Nucleus accumbens (tissue), 56 donors: Measurements from ENCODE around the gene ZNF235.
"Not testable (repeated sequence)": the region's sequence is repeated elsewhere in the genome, so short reads cannot be mapped to it uniquely, and the experiment has no call there.

Experiments
- DNase-seq, 56 donors: peaks; one replicate each; lab custom pipeline; 2025; lab: John Stamatoyannopoulos, UW

ZNF235 gene

GRCh38 chr19:44304659-44305193, at the start of gene ZNF235:
TSS of gene ZNF235 (minus strand) at chr19:44305025. CDS start at chr19:44303404, 1,621 bp downstream.
- peak; percentile 51 to 95 (median 85) for DNase-seq

DNA sequence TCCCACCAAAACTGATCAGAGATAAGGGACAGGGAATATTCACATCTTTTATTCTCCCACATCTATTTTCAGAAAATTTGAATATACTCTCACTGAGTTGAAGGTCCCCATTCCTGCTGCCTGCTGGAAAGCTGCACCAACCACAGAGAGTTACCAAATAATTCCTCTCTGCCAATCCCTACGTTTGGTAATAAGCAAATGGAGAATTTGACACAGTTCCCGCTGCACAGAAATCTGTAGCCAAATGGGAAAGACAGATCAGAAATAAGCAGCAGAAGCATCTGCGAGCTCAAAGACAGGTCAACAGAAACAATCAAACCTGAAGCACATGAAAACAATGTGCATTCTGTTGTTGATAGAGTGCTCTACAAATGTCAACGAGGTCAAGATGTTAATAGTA, 41.7 kb upstream of the ZNF235 start:
- DNase-seq, result no peak

GRCh38 chr19:44345959-44346358, 41.1 kb upstream of the ZNF235 start:
- DNase-seq, result peak in 23 of 56 donors; percentile 1 to 54 (median 11)

GRCh38 chr19:44344255-44344654, 39.4 kb upstream of the ZNF235 start:
- DNase-seq, result no peak

DNA sequence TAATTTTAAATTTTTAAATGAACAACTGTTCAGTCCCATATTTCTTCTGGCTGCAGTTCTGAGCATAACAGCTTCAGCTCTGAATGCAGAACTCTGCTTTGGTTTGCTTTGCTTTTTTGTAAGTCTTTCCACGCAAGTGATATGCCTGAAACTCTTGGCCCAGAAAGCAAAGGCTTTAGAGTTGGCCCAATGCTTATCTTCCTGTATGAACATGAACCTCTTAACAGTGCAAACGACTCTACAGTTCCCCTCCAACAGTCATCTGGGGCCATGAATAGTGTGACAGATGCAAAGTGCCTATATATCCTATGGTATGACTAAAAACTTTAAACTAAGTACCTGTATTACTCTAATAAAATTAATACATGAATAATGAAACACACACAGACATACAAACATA, 37.0 kb upstream of the ZNF235 start:
- no peak for DNase-seq

DNA sequence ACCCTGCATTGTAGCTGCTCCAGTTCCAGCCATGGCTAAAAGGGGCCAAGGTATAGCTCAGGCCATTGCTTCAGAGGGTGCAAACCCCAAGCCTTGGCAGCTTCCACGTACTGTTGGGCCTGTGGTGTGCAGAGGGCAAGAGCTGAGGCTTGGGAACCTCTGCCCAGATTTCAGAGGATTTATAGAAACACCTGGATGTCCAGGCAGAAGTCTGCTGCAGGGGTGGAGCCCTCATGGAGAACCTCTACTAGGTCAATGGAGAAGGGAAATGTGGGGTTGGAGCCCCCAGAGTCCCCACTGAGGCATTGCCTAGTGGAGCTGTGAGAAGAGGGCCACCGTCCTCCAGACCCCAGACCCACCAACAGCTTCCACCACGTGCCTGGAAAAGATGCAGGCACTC, 29.8 kb upstream of the ZNF235 start:
- not testable (repeated sequence) for DNase-seq

DNA sequence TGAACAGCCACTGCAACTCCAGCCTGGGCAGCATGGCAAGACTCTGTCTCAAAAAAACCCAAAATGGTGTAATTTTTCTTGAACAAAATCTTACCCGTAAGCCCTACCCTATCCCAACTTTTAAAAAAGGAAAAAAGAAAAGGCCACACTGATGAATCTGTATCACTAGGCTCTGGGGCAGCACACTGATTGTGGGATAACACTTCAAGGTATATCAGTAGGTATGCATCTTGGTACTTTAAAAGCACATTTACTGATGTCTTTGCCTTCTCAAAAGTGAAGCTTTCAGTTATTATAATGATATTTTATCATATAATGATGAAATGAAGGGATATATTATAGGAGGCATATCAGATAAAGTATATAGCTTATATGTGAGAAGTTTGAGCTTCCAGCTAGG, 27.3 kb upstream of the ZNF235 start:
- DNase-seq, result no peak

- no peak for DNase-seq
Measured at GRCh38 chr19:44315883-44316282, 11.1 kb upstream of the ZNF235 start.

GRCh38 chr19:44313231-44313630, 8.4 kb upstream of the ZNF235 start:
- no peak for DNase-seq

DNA sequence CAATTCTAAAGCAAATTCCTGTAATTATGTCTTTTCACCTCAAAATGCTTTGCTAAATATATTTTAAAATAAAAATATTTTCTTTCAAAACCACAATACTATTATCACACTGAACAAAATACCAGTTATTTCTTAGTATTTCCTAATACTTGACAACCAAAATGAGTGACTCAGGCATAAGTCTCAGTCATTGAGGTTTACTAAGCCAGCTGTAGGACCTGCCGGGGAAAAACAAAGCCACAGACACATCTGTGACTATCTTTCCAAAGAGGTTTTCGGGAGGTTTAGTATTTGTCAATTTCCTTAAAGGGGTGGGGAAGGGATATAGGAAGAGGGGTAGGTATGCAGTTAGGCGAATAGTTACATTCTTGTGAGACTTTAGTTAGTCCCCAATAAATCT, 3.2 kb upstream of the ZNF235 start:
- DNase-seq, result no peak

GRCh38 chr19:44306283-44306682, 1.5 kb upstream of the ZNF235 start:
- no peak for DNase-seq

DNA sequence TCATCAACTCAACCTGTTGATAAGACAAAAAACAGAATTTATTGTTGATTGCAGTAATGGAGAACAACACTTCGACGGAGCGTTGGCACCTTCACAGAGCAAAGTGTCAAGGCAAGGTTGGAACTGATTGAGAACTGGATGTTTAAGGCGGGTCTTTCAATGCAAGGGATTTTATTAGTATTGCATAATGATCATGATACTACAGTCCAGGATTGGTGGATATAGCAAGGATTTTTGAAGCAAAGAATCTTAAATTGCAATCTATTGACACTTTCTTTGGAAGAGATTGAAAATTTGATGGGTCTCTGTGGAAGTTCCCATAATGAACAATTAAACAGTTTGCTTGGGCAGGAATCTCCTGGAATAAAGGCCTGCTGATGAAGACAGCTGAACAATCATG, 632 bp upstream of the ZNF235 start:
- no peak for DNase-seq

GRCh38 chr19:44303976-44304568, 753 bp downstream of the ZNF235 start:
- DNase-seq, result peak in 7 of 56 donors; percentile 0 to 36 (median 13)

GRCh38 chr19:44303320-44303719, 1.5 kb downstream of the ZNF235 start:
- DNase-seq, result no peak

GRCh38 chr19:44284968-44285367, 19.9 kb downstream of the ZNF235 start:
- no peak for DNase-seq

- no peak for DNase-seq
Measured at GRCh38 chr19:44282846-44283245, 22.0 kb downstream of the ZNF235 start.

GRCh38 chr19:44280916-44281315, 23.9 kb downstream of the ZNF235 start:
- DNase-seq, result no peak

DNA sequence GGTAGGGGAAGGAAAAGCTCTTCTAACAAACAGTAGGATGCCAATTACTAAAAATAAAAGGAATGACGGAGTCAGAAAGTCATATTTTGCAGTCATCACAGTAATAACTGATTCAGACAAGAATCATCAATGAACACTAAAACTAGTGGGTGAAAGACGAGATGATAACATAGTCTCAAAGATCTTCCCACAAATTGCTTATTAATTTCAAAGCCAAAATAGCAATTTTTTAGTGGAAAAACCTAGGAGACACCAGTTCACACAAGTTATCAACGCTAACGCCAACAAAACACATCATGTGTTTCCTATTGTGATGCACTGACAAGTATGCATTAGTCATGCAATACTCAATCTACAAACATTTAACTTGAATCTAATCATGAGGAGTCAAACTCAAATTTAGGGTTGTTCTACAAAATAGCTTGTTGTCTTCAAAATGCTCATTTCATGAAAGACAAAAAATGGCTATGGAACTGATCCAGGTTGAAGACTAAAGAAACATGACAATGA, 26.6 kb downstream of the ZNF235 start:
- no peak for DNase-seq

- no peak for DNase-seq
Measured at GRCh38 chr19:44277331-44277730, 27.5 kb downstream of the ZNF235 start.

DNA sequence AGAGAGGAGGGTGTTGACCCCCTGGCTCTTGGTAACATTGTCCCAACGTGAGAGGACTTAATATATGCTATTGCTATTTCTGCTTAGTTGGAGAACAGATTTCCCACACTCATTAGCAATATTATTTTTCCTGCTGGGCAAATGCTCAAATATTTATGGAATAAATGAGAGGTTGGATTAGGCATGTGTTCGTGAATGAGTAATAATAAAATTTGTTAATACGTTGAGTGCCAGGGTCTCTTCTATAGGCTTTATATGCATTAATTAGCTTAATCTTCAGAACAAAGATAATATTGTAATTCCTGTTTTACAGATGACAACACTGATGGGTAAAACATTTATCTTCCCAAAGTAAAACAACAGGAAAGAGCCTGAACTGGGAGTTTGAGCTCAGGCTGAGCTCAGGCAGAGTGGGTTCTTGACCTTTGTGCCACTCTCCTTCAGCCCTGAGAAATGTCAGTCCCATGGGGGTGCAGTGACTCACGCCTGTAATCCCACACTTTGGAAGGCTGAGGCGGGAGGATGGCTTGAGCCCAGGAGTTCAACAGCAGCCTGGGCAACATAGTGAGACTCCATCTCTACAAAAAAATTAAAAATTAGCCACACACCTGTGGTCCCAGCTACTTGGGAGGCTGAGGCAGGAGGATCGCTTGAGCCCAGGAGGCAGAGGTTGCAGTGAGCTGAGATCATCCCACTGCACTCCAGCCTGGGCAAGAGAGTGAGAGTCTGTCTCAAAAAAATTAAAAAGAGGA, 44.0 kb downstream of the ZNF235 start:
- no peak for DNase-seq

DNA sequence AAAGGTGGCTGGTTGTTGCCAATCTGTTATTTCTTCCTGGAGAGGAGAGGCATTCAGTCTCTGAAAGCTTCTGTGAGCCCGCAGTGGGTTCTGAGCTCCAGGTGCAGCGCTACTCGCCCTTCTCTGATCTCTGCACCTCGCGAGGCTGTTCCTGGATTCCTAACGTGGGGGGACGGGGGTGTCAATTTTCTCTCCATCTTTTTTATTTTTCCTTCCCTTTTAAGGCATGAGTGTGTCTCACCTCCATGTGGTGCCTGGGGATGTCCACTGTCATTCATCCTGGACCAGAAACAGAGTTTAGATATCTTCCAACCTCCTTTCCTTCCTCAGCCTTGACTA, 44.5 kb downstream of the ZNF235 start:
- DNase-seq, result peak in 21 of 56 donors; percentile 0 to 54 (median 7)

- DNase-seq, result no peak
Measured at GRCh38 chr19:44258835-44259413, 45.9 kb downstream of the ZNF235 start.
